GM12878 (cell line): ENCODE measurements around the gene ADCY10. TPM values are rescaled to one million over a fixed set of nuclear protein-coding genes. Genes with fewer than 3 reads are reported as not detected.

ENCODE experiments used
- ATAC-seq: fragments of 200-7000 bp; cut with Tn5 transposase; 3 replicates; pipeline ENCODE4 v1.9.1; 2020; ENCODE audit warnings: mild to moderate bottlenecking, moderate library complexity
- BruUV-seq: library from RNA; stranded (reverse); fragments of 400-500 nt; replicated peaks from 2 replicates; lab custom pipeline; 2021; lab: Mats Ljungman, UMichigan
- CTCF ChIA-PET: fragments of 300-600 bp; sonication (Branson Sonifier 250); formaldehyde crosslinking; extraction: SDS; loops from one replicate; lab custom pipeline; 2021; ENCODE audit warnings: inconsistent platforms; lab: Yijun Ruan, JAX
- POLR2A ChIA-PET: fragments of 350-600 bp; formaldehyde crosslinking; extraction: SDS; loops from one replicate; lab custom pipeline; 2021; ENCODE audit warnings: inconsistent platforms; lab: Charles Lee
- RAD21 ChIA-PET: fragments of 300-600 bp; sonication (Branson Sonifier 250); formaldehyde crosslinking; loops from one replicate; lab custom pipeline; 2023; ENCODE audit warnings: antibody characterized with exemption; ENCODE audit not compliant: unreplicated experiment; lab: Charles Lee
- SMC1A ChIA-PET: fragments of 300-600 bp; sonication (Branson Sonifier 250); formaldehyde crosslinking; loops from one replicate; lab custom pipeline; 2023; ENCODE audit not compliant: unreplicated experiment, uncharacterized antibody; lab: Charles Lee
- DNase-seq: peaks from one replicate; pipeline ENCODE4 v3.0.0-alpha.2; 2011; ENCODE audit warnings: low read depth, low spot score
- FAIRE-seq: peaks from 3 replicates; lab custom pipeline; 2011; peaks lifted over from hg19 to GRCh38; lab: Jason Lieb, UNC
- H2AFZ ChIP-seq: 2 replicates; pipeline ENCODE4 v1.6.0; 2011; ENCODE audit warnings: low read depth, low read length, control low read depth; ENCODE audit not compliant: control insufficient read depth
- H3K27ac ChIP-seq: 2 replicates; pipeline ENCODE4 v1.5.1; 2011; ENCODE audit warnings: control low read depth; ENCODE audit not compliant: control insufficient read depth, insufficient read depth
- H3K27me3 ChIP-seq, 2 experiments: replicated peaks in 1 of 2; 2 replicates each; pipeline versions ENCODE4 v1.6.0 to v1.6.1; 2011; ENCODE audit warnings: low read length in 1 of 2; ENCODE audit not compliant: control insufficient read depth in 2 of 2, insufficient read depth in 2 of 2
- H3K36me3 ChIP-seq, 2 experiments: 2 replicates each; pipeline ENCODE4 v1.5.1; 2011; ENCODE audit warnings: low read length in 1 of 2; ENCODE audit not compliant: control insufficient read depth in 2 of 2, insufficient read depth in 2 of 2
- H3K4me1 ChIP-seq: 2 replicates; pipeline ENCODE4 v1.6.1; 2011; ENCODE audit warnings: mild to moderate bottlenecking, low read length, moderate library complexity, mixed read lengths; ENCODE audit not compliant: control insufficient read depth, insufficient read depth
- H3K4me2 ChIP-seq: 2 replicates; pipeline ENCODE4 v1.6.0; 2011; ENCODE audit warnings: control low read depth; ENCODE audit not compliant: control insufficient read depth, insufficient read depth
- H3K4me3 ChIP-seq: fragments of 200-600 bp; sonication (generic); 2 replicates; pipeline ENCODE4 v1.5.1; 2016
- H3K79me2 ChIP-seq: 2 replicates; pipeline ENCODE4 v1.6.0; 2011; ENCODE audit warnings: low read length; ENCODE audit not compliant: control insufficient read depth, insufficient read depth
- H3K9ac ChIP-seq: 2 replicates; pipeline ENCODE4 v1.8.0; 2011; ENCODE audit warnings: low read length, control low read depth, mixed read lengths; ENCODE audit not compliant: control insufficient read depth, insufficient read depth
- H3K9me3 ChIP-seq: replicated peaks from 3 replicates; pipeline ENCODE4 v1.5.1; 2011; ENCODE audit warnings: mild to moderate bottlenecking, low read length; ENCODE audit not compliant: control insufficient read depth, insufficient read depth
- H4K20me1 ChIP-seq: 2 replicates; pipeline ENCODE4 v1.6.0; 2011; ENCODE audit not compliant: control insufficient read depth, insufficient read depth
- CEBPB ChIP-seq, 2 experiments: fragments of 150-350 bp in 1 of 2; IDR thresholded peaks; 2 replicates each; pipeline ENCODE4 v1.6.1; 2012 to 2014; ENCODE audit warnings: low read depth in 2 of 2, low read length in 2 of 2, borderline replicate concordance in 1 of 2, inconsistent platforms in 1 of 2
- HDAC6 ChIP-seq: fragments of 200-600 bp; sonication (generic); IDR thresholded peaks from one replicate; pipeline ENCODE4 v1.8.0; 2017; ENCODE audit warnings: antibody characterized with exemption; ENCODE audit not compliant: unreplicated experiment
- TBL1XR1 ChIP-seq: IDR thresholded peaks from 2 replicates; pipeline ENCODE4 v1.6.1; 2012; ENCODE audit warnings: low read depth, low read length, improper control_type of control experiment
- in situ Hi-C: fragments of 300-500 bp; cut with MboI; formaldehyde crosslinking; loops from 9 replicates; pipeline ENCODE4 v1.14.3; 2018; ENCODE audit warnings: mixed read lengths
- intact Hi-C: fragments of 100-400 bp; cut with micrococcal nuclease; formaldehyde crosslinking; loops from one replicate; pipeline ENCODE4 v1.14.2; 2022; ENCODE audit not compliant: unreplicated experiment
- polyA plus RNA-seq, 11 experiments: library from polyadenylated mRNA; depleted of rRNA in 4 of 11; unstranded in 6 of 11; stranded (reverse) in 5 of 11; fragments of >200 nt; fragmentation: Nextera tagmentation in 4 of 11; fragmentation: Illumina TruSeq in 1 of 11; extraction: Ambion mirVana in 4 of 11; extraction: Trizol in 1 of 11; gene quantifications; 1 replicate in 1 of 11; 2 replicates in 10 of 11; pipeline versions ENCODE4 v1.2.1 to v1.2.3, GENCODE V29; 2011 to 2016; ENCODE audit warnings: inconsistent platforms in 2 of 11, missing spikeins in 2 of 11, low read depth in 1 of 11
- total RNA-seq, 4 experiments: library from RNA; depleted of rRNA in 3 of 4; stranded (reverse); fragments of >200 nt in 3 of 4; fragmentation: Illumina TruSeq in 1 of 4; extraction: Trizol in 1 of 4; gene quantifications; 2 replicates each; pipeline versions ENCODE4 v1.2.1 to v1.2.3, GENCODE V29; 2013 to 2021
- TF ChIP-seq, protein P1 (sequence below): IDR thresholded peaks from 2 replicates; pipeline ENCODE4 v1.6.1; 2012; ENCODE audit warnings: improper control_type of control experiment, low read depth, low read length; ENCODE audit not compliant: insufficient replicate concordance

Gene ADCY10
- total and polyA plus RNA-seq, 10 of the 15 experiments (the other 5 are each of a cell fraction or from before 2014, with no cell fraction given) = 0.13 to 0.22 TPM; not detected in 8

DNA sequence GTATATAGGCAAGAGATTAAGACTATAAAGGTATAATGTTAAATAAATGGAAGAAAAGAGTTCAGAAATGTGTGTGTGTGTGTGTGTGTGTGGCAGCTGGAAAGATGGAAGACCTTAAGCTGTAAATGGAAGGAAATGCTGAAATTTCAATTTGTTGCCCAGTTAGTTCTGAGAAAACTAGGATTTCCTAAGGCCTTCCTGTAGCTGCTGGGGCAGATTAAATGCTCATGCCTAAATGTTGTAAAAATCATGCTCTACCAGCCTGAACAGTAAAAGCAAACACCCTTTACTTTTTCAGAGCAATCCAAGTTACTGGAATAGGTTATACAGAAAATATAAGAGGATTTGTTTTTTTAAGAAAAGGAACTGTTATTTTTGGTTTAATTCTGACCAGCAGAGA is 8.3 kb downstream of the ADCY10 start:
- intact Hi-C loops (no loop called here), in situ Hi-C loops (no loop called here)
- ATAC-seq (no peak), FAIRE-seq (no peak), DNase-seq (no peak)
- ChIA-PET SMC1A (interaction anchor here (0.9 to 1.1 kb wide), 2 partner anchors 9 to 33 kb away, joined by 3 read pairs; no protein-coding TSS in a partner anchor), CTCF (interaction anchor here (0.6 to 1.2 kb wide), 2 partner anchors 13 to 176 kb away, joined by 3 to 6 read pairs; no protein-coding TSS in a partner anchor), RAD21 (no interaction called here), POLR2A (no interaction called here)
- Histone ChIP-seq H3K9me3 (peaks cover 12% of the 10 kb centered on the region), H4K20me1 (no peaks in the 10 kb centered on the region), H3K4me1 (no peaks in the 10 kb centered on the region), H3K79me2 (no peaks in the 10 kb centered on the region), H3K9ac (no peak overlapping the region), H2AFZ (no peak overlapping the region), H3K27ac (no peak overlapping the region), H3K4me3 (no peak overlapping the region), H3K36me3 (no peaks in the 10 kb centered on the region), H3K27me3 (no peaks in the 10 kb centered on the region), H3K4me2 (no peak overlapping the region)
- TF ChIP-seq HDAC6 = no peak
- TF ChIP-seq, protein P1, sequence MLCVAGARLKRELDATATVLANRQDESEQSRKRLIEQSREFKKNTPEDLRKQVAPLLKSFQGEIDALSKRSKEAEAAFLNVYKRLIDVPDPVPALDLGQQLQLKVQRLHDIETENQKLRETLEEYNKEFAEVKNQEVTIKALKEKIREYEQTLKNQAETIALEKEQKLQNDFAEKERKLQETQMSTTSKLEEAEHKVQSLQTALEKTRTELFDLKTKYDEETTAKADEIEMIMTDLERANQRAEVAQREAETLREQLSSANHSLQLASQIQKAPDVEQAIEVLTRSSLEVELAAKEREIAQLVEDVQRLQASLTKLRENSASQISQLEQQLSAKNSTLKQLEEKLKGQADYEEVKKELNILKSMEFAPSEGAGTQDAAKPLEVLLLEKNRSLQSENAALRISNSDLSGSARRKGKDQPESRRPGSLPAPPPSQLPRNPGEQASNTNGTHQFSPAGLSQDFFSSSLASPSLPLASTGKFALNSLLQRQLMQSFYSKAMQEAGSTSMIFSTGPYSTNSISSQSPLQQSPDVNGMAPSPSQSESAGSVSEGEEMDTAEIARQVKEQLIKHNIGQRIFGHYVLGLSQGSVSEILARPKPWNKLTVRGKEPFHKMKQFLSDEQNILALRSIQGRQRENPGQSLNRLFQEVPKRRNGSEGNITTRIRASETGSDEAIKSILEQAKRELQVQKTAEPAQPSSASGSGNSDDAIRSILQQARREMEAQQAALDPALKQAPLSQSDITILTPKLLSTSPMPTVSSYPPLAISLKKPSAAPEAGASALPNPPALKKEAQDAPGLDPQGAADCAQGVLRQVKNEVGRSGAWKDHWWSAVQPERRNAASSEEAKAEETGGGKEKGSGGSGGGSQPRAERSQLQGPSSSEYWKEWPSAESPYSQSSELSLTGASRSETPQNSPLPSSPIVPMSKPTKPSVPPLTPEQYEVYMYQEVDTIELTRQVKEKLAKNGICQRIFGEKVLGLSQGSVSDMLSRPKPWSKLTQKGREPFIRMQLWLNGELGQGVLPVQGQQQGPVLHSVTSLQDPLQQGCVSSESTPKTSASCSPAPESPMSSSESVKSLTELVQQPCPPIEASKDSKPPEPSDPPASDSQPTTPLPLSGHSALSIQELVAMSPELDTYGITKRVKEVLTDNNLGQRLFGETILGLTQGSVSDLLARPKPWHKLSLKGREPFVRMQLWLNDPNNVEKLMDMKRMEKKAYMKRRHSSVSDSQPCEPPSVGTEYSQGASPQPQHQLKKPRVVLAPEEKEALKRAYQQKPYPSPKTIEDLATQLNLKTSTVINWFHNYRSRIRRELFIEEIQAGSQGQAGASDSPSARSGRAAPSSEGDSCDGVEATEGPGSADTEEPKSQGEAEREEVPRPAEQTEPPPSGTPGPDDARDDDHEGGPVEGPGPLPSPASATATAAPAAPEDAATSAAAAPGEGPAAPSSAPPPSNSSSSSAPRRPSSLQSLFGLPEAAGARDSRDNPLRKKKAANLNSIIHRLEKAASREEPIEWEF = no peak
- no peak for TF ChIP-seq CEBPB (IDR thresholded peaks at IDR 0.05; ENCODE audit: borderline replicate concordance in 1 of 2, low read depth in 2 of 2, low read length in 2 of 2)
- no peak for TF ChIP-seq TBL1XR1
- no TSS peak for BruUV-seq
